Mammary epithelial cell (primary cell): ENCODE data around the gene OXNAD1.

Experiments used
- CTCF ChIP-seq, 2 donors: IDR thresholded peaks in 1 of 2; conservative IDR thresholded peaks in 1 of 2; 2 replicates each; pipeline ENCODE4 v1.5.1; 2011 to 2012; ENCODE audit warnings: inconsistent platforms in 2 of 2, low read length in 2 of 2, mild to moderate bottlenecking in 2 of 2, control low read depth in 1 of 2, low read depth in 1 of 2; ENCODE audit not compliant: insufficient read depth in 1 of 2; ENCODE audit errors: extremely low read depth in 1 of 2
- EZH2 ChIP-seq: IDR thresholded peaks from 2 replicates; pipeline ENCODE4 v1.6.1; 2012; ENCODE audit warnings: low read length, inconsistent platforms, borderline replicate concordance

GRCh38 chr3:16319723-16320122, 54.7 kb downstream of the OXNAD1 start:
- TF ChIP-seq CTCF (conservative IDR thresholded peaks at IDR 0.05 in 1 of 2, IDR thresholded peaks at IDR 0.05 in 1 of 2; ENCODE audit: extremely low read depth in 1 of 2, insufficient read depth in 1 of 2, low read depth in 1 of 2, low read length in 2 of 2) = no peak
- TF ChIP-seq EZH2 = no peak
